Measurements from ENCODE around the gene RNF224.
"Not testable (repeated sequence)": the region's sequence is repeated elsewhere in the genome, so short reads cannot be mapped to it uniquely, and the experiment has no call there.

The RNF224 gene

DNA sequence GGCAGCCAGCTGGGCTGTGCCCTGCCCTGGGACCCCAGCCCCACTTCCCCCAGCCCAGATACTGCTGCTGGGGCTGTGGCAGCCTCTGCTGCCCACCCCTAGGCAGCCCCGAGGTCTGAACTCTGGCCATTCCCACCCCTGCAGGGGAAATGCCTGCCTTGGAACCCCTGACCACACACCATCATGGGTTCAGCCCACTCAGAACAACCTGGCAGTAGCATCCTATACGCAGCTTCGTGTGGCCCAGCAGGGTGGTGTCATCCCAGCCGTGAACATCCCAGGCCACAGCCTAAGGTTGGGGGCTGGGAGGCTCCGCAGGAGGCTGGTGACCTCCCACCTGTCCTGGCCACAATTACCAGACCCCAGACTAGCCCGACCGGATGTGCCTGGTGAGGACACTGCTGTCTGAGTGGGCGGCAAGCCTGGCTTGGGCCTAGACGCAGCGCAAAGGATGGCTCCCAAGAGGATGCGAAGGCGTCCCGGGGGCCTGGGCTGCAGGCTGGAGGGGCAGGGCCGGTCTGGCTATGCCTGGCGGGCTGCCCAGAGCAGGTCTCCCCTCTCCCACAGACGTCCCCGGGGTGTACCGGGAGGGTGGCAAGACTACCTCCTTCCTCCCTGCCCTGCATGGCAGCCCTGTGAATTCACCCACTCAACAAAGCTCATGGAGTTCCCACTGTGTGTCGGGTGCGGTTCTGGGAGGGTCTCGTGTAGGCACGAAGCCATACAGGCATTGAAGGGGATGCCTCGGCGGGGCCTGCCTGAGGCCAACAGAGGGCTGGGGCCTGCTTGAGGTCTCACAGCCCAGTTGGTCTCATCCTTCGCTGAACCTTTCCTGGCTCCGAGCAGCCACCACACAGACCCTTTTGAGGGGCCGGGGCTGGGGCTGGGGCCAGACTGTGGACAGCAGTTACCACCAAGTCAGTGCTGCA is 1.9 kb downstream of the RNF224 start:
- no peak for DNase-seq

DNA sequence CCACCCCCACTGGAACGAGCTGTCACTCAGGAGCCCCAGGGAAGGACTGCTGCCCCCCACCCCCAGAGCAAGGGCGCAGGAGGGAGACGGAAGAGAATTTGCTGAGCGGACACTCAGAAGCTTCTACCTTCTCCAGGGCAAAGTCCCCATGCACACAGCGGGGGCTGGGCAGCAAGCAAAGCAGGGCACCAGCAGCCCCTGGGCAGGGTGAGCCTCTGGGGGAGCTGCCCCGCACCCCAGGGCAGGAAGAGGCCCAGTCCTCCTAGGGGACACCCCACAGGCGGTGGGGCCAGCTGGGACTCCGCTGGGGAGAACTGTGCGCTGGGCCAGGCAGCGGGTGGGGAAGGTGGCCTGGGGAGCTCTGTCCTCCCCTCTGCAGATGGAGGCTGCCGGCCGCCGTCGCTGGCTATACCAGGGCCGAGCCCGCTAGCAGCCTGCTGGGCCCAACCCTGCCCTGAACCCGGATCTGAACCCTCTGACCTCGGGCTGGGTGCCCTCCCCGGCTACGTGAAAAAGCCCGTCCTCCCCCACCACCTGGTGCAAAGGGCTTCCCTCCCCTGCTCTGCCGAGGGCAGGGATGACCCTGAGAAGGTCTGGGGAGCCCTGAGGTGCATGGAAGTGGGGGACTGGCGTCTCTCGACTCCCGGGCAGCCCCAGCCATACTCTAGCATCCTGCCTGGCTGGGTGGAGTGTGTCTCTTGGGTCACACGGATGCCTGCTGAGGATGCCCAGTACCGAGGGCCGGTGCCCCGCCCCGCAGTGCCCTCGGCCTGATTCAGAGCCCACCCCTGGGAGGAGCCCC is 2.8 kb downstream of the RNF224 start:
- no peak for DNase-seq

GRCh38 chr9:137230705-137231371 is 3.5 kb downstream of the RNF224 start, which contains the start of gene SLC34A3:
Gene SLC34A3 (plus strand): TSS chr9:137230901. CDS start chr9:137231703, 802 bp downstream.
- no peak for DNase-seq

DNA sequence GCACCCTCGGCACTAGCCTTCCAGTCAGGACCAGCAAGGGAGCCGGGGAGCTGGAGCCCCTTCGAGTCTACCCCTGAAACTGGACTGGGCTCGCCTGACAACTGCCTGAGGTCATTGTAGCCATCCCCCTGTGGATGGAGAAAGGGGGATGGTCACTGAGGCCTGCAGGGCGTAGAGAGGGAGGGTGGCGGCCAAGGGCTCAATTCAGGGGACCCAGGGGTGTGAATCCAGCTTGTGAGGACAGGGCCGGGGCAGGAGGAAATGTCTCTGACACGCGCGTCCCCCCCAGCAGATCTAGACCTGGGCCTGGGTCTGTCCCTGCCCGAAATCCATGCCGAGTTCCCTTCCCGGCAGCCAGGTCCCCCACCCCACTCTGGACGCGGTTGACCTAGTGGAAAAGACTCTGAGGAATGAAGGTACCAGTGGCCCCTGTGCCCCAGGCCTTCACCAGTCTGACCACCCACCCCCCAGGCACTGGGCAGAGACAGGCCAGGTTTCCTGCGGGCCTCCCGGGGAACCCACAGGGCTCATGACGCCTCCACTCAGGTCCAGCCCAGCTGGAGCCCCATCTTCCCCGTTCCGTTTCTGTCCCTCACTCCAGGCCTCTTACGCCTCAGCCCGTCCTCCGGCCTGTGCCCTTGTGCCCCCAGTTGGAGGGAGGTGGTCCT is 4.2 kb downstream of the RNF224 start:
- DNase-seq = no peak

GRCh38 chr9:137232101-137232500 is 4.8 kb downstream of the RNF224 start:
- no peak for DNase-seq

DNA sequence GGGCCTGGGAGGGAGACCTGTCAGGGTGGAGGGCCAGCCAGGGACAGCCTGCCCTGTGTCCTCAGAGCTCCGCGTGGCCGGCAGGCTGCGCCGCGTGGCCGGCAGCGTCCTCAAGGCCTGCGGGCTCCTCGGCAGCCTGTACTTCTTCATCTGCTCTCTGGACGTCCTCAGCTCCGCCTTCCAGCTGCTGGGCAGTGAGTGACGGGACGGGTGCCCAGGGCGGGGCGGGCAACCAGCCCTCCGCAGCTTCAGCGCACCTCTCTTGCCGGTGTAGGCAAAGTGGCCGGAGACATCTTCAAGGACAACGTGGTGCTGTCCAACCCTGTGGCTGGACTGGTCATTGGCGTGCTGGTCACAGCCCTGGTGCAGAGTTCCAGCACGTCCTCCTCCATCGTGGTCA is 5.2 kb downstream of the RNF224 start:
- DNase-seq = no peak

DNA sequence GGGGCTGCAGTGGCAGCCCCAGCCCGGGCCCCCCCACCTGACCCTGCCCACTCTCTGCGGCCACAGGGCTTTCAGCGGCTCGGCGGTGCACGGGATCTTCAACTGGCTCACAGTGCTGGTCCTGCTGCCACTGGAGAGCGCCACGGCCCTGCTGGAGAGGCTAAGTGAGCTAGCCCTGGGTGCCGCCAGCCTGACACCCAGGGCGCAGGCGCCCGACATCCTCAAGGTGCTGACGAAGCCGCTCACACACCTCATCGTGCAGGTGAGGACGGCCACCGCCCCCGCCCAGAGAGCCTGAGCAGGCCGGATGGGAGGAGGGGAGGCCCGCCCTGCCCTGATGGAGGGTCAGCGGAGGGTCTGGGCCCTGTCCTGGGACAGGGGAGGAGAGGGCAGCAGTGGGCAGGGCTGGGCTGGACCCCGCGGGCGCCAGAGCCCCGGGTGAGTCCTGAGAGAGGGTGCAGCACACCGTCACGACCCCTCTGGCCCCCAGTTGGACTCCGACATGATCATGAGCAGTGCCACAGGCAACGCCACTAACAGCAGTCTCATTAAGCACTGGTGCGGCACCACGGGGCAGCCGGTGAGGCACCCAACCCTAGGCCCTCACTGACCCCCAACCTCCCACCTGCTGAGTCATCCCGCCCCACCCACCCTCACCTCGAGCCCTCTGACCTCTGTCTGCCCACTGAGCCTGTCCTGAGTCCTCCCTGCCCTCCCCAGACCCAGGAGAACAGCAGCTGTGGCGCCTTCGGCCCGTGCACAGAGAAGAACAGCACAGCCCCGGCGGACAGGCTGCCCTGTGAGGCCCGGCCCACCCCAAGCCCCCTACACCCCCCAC is 6.1 kb downstream of the RNF224 start:
- no peak for DNase-seq

- DNase-seq = no peak
Observed at GRCh38 chr9:137234055-137234697, 6.9 kb downstream of the RNF224 start.

GRCh38 chr9:137234758-137235423 is 7.6 kb downstream of the RNF224 start:
- DNase-seq = no peak

DNA sequence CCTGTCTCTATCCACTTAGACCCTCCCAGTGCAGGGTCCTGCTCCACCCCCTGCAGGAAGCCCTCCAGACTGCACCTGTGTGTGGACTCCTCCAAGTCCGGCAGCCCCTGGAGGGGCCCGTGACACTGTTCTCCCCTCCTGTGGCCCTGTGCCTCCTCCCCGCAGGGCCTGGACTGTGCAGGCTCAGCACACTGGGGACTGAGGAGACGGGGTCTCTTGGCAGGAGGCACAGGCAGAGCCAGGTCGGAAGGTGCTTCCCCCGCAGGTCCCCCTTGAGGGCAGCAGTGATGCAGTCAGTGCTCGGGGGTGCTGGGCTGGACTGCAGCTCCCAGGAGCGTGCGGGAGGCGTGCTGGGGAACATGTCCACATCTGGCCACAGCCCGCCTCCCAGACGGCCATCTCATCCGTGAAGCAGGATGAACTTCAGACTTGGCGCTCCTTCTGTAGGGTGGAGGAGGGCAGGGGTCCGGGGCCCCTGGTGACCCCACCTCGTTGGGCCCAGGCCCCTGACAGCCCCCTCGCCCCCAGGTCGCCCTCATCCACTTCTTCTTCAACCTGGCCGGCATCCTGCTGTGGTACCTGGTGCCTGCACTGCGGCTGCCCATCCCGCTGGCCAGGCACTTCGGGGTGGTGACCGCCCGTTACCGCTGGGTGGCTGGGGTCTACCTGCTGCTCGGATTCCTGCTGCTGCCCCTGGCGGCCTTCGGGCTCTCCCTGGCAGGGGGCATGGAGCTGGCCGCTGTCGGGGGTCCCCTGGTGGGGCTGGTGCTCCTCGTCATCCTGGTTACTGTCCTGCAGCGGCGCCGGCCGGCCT is 8.3 kb downstream of the RNF224 start:
- DNase-seq = no peak

DNA sequence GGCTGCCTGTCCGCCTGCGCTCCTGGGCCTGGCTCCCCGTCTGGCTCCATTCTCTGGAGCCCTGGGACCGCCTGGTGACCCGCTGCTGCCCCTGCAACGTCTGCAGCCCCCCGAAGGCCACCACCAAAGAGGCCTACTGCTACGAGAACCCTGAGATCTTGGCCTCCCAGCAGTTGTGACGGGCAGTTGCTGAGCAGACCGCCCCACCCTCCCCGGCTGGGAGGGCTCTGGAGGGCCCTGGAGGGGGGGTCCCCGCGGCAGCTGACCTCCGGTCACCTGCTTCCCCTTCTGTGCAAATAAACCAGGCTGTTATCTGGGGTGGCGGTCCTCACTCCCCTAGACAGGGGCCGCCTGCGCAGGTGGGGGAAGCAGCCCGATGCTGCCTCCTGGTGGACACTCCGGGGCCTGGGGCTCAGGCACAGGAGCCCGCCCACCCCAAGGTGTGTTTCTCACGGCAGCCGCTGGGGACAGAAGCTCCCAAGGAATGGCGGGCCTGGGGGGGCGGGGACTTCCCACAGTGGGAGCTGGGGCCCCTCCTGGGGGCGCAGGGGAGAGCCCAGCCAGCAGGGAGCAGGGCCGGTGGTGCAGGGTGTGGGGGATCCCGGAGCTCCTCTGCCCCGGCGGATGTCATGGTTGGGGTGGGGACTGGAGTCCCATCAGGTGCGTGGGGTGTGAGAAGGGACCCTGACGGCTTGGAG is 9.1 kb downstream of the RNF224 start:
- DNase-seq = peak; percentile 77

- DNase-seq = no peak
Observed at GRCh38 chr9:137236936-137237421, 9.7 kb downstream of the RNF224 start.

DNA sequence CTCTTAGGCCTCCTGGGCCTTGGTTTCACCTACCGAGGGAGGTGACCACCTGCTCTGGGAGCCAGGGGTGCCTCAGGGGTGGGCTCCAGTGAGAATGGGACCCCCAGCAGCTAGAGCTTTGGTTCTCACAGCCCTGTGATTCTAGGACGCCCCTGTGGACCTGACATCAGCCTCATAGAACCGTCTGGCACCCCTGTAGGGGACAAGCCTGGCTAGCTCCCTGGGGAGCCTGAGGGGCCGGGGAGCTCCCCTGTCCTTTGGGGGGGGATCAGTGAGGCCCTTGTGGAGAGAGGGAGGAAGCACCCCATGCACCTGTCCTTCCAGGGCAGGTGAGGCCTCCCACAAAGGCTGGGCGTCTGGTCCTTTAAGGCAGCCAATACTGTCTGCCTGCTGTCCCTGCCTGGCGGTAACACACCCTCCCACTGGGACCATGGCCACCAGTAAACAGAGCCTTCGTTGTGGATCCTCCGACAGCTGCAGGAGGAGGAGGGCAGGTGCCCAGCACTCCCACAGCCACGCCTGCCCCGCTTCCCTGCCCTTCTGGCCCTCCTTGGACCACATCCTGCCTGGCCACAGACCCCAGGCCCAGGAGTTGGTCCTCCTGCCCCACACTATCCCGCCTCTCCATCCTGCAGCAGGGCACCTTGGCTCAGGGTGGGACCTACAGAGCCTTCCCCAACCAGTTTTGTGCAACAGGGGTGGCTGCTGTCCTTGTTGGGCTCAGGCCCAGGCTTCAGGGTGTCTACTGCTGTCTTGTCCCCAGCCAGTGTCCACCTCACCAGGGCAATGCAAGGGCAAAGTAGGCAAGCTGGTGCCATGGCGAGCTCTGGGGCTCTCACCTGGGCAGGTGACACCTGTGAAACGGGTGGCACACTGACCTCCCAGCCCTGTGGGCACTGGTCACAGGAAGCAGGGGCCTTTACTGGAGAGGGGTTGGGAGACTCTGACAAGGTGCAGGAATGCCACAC is 10.7 kb downstream of the RNF224 start:
- no peak for DNase-seq

GRCh38 chr9:137239541-137240200 is 12.4 kb downstream of the RNF224 start:
- not testable (repeated sequence) for DNase-seq

GRCh38 chr9:137240318-137240840 is 13.1 kb downstream of the RNF224 start:
- DNase-seq = peak; percentile 87

DNA sequence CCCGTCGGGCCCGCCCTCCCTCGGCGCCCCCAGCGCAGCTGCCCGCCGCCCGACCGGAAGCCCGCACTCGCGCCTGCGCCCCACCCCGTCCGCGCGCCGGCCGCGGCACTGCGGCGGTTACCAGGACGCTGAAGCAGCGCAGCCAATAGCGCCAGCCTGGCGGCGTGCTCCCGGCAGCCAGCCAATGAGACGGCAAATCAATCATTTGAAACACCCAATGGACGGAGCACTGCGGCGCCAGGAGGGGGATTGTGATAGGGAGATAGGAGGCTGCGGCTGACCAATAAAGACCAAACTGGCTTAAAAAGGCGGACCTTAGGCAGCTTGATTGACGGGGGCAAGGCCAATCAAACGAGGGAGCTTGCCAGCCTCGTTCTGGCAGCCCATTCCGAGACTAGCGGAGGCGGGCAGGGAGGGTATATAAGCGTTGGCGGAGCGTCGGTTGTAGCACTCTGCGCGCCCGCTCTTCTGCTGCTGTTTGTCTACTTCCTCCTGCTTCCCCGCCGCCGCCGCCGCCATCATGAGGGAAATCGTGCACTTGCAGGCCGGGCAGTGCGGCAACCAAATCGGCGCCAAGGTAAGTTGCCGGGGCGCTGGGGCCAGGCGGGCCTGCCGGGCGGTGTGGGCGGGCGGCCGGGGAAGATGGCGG is 13.7 kb downstream of the RNF224 start, which contains the start of gene TUBB4B:
Gene TUBB4B, plus strand, starts transcription at position 447 of the 649 bp plus-strand sequence. Its CDS starts 74 bp downstream, at position 521.
- DNase-seq = peak; percentile 100

Measured in GDM1 (cell line).